Immature natural killer cell (primary cell): Measurements from ENCODE around the gene SLC38A5. TPM values are rescaled to one million over a fixed set of nuclear protein-coding genes. Genes with fewer than 3 reads are reported as not detected.
"Not testable (repeated sequence)": the region's sequence is repeated elsewhere in the genome, so short reads cannot be mapped to it uniquely, and the experiment has no call there.

Source experiments
- DNase-seq, 3 donors: peaks; one replicate each; pipeline ENCODE4 v3.0.0; 2022; ENCODE audit warnings: mixed read lengths in 1 of 3
- H3K27ac Mint-ChIP-seq, 6 donors: one replicate each; pipeline ENCODE4 v1.8.0; 2020; ENCODE audit warnings: mixed read lengths in 6 of 6, mild to moderate bottlenecking in 5 of 6, inconsistent platforms in 4 of 6, moderate library complexity in 3 of 6
- H3K27me3 Mint-ChIP-seq, 3 donors: one replicate each; pipeline ENCODE4 v1.8.0; 2020 to 2021; ENCODE audit warnings: low read depth in 3 of 3, mild to moderate bottlenecking in 3 of 3, mixed read lengths in 3 of 3, moderate library complexity in 3 of 3, inconsistent platforms in 1 of 3
- H3K36me3 Mint-ChIP-seq, 3 donors: one replicate each; pipeline ENCODE4 v1.8.0; 2020; ENCODE audit warnings: mixed read lengths in 3 of 3, inconsistent platforms in 2 of 3, mild to moderate bottlenecking in 2 of 3
- H3K4me1 Mint-ChIP-seq, 2 donors: one replicate each; pipeline ENCODE4 v1.8.0; 2020; ENCODE audit warnings: inconsistent platforms in 2 of 2, mild to moderate bottlenecking in 2 of 2, mixed read lengths in 2 of 2, moderate library complexity in 1 of 2
- H3K4me3 Mint-ChIP-seq, 5 donors: one replicate each; pipeline ENCODE4 v1.8.0; 2020; ENCODE audit warnings: mild to moderate bottlenecking in 5 of 5, mixed read lengths in 5 of 5, inconsistent platforms in 3 of 5, moderate library complexity in 3 of 5
- H3K9me3 Mint-ChIP-seq, 6 donors: one replicate each; pipeline ENCODE4 v1.8.0; 2020; ENCODE audit warnings: mild to moderate bottlenecking in 6 of 6, mixed read lengths in 6 of 6, inconsistent platforms in 4 of 6, moderate library complexity in 3 of 6
- polyA plus RNA-seq, 3 donors: library from polyadenylated mRNA; unstranded; fragments of 300-500 nt; fragmentation: Illumina TruSeq; gene quantifications; one replicate each; pipeline ENCODE4 v1.2.3, GENCODE V29; 2021

The SLC38A5 gene
- polyA plus RNA-seq, 3 donors from 2014 or later, result 24.3 to 48.0 (median 26.5) TPM

DNA sequence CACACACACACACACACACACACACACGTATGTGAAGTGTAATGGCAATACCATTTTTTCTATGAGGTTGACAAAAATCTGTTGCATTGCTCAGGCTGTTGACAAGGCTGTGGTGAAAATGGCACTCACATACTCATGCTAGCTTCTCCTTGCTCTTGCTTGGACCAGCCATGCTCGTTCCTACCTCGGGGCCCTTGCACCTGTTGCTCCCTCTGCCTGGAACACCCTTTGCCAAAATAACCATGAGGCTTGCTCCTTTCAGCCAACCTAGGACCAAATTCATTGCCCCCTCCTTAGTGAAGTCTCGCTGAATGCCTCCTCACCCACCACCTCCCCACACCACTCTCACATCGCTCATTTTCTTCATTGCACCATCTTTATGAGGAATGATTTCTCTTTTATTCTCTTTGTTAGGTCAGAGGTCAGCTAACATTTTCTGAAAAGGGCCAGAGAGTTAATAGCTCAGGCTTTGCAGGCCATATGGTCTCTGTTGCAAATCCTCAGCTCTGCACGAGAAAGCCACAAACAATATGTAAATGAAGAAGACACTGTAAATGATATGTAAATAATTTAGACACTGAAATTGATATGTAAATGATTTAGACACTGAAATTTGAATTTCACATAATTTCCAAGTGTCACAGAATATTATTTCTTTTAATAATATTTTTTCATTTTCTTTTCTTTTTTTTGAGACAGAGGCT, 13.3 kb downstream of the SLC38A5 start:
- Mint-ChIP-seq H3K4me1 (no peaks in the 10 kb centered on the region), H3K36me3 (peaks cover 0 to 9% (median 6%) of the 10 kb centered on the region in 3 donors), H3K4me3 (no peak overlapping the region), H3K9me3 (no peaks in the 10 kb centered on the region), H3K27me3 (peaks cover 1 to 3% (median 3%) of the 10 kb centered on the region in 3 donors), H3K27ac (no peak overlapping the region)
- DNase-seq, result no peak

DNA sequence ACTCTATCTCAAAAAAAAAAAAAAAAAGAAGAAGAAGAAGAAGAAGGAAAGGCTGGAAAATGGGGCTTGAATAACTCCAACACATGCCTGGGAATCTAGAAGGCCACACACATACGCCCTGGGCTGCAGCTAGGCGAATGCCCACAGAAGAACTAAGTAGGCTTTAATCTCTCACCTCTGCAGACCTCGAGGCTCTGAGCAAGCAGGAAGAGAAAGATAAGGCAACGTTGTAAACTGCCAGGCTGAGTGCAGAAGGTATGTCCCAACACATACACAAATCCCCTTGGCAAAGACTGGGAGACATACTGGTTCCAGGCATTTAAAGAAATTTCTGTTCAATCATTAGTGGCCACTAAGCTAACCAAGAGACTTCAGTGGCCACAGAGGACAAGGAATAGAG, 18.4 kb downstream of the SLC38A5 start:
- H3K4me1 Mint-ChIP-seq, result no peaks in the 10 kb centered on the region
- peaks cover 0 to 5% (median 1%) of the 10 kb centered on the region in 3 donors for H3K27me3 Mint-ChIP-seq
- no peak overlapping the region for H3K27ac Mint-ChIP-seq
- H3K36me3 Mint-ChIP-seq, result no peaks in the 10 kb centered on the region
- H3K9me3 Mint-ChIP-seq, result no peaks in the 10 kb centered on the region
- H3K4me3 Mint-ChIP-seq, result no peak overlapping the region
- no peak for DNase-seq

DNA sequence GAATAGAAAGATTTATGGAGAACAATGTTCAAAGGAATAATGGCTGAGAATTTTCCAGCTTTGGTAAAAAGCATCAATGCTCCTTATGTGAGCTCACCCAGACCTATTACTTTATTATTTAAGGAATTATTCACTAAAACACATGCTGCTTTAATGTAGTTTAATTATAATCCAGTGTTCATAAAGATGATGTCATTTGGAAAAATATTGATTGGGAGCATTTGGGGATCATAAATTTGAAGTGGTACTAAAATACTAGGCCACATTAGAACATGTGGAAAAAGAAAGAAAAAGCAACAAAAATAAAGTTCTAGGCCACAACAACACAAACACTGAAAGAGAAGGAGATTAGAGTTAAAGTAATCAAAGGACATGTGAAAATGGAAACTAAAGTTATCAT, 20.0 kb downstream of the SLC38A5 start:
- Mint-ChIP-seq H3K36me3 (no peaks in the 10 kb centered on the region), H3K27me3 (peaks cover 1 to 5% (median 2%) of the 10 kb centered on the region in 3 donors), H3K27ac (no peak overlapping the region), H3K4me3 (no peak overlapping the region), H3K4me1 (no peaks in the 10 kb centered on the region), H3K9me3 (no peaks in the 10 kb centered on the region)
- no peak for DNase-seq

DNA sequence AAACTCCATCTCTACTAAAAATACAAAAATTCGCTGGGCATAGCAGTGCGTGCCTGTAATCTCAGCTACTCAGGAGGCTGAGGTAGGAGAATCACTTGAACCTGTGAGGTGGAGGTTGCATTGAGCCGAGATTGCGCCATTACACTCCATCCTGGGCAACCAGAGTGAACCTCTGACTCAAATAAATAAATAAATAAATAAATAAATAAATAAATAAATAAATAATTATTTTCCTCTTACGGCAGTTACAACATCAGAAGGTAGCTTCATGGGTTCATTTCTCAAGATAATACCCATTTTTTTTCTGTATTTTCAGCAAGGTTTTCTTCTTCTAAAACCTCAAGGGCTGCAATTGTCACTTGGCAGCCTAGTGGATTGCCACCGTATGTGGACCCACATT, 22.9 kb downstream of the SLC38A5 start:
- not testable (repeated sequence) for H3K4me1 Mint-ChIP-seq, H3K9me3 Mint-ChIP-seq, H3K4me3 Mint-ChIP-seq, H3K27ac Mint-ChIP-seq, H3K36me3 Mint-ChIP-seq, DNase-seq, H3K27me3 Mint-ChIP-seq

DNA sequence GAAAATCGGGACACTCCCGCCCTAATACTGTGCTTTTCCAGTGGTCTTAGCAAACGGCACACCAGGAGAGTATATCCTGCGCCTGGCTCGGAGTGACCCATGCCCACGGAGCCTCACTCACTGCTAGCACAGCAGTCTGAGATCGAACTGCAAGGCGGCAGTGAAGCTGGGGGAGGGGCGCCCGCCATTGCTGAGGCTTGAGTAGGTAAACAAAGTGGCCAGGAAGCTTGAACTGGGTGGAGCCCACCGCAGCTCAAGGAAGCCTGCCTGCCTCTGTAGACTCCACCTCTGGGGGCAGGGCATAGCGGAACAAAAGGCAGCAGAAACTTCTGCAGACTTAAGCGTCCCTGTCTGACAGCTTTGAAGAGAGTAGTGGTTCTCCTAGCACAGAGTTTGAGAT, 36.3 kb downstream of the SLC38A5 start:
- H3K4me1 Mint-ChIP-seq, H3K36me3 Mint-ChIP-seq, H3K9me3 Mint-ChIP-seq, H3K27ac Mint-ChIP-seq, DNase-seq, H3K27me3 Mint-ChIP-seq: not testable (repeated sequence)
- peak overlapping the region in 1 of 5 donors; percentile 32 for H3K4me3 Mint-ChIP-seq

DNA sequence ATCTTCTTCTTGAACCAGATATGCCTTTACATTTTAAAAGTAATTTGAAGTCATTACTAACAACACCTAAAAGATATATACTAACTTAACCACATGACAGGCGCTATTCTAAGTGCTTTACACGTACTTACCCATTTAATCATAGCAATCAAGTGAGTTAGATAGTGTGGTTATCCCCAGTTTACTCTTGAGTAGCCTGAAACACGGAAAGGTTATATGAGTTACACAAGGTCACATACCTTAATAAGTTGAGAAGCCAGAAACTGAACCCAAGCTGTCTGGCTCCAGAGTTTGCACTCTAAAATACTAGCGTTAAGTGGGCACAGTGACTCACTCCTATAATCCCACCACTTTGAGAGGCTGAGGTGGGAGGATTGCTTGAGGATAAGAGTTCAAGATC, 39.9 kb downstream of the SLC38A5 start:
- H3K27me3 Mint-ChIP-seq, H3K36me3 Mint-ChIP-seq, H3K9me3 Mint-ChIP-seq, H3K4me1 Mint-ChIP-seq, H3K4me3 Mint-ChIP-seq, H3K27ac Mint-ChIP-seq, DNase-seq: not testable (repeated sequence)

DNA sequence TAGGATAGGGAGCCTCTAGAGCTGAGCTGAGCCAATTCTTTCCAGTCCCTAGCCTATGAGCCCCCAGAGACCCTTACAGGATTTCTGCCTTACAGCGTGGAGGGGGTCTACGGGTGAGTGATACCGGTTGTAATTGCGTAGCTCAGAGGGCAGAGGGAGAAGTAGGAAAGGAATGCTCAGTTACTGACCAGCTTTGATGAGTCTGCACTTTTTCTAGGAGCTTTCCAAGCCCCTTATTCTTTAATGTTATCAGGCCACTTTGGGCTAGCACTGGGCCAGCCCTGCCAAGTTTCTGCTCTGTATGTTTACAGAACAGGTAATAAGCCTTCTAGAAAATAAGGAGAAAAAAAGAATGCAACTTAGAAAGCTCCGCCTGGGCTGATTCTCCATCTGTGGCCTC, 40.5 kb downstream of the SLC38A5 start:
- H3K4me3 Mint-ChIP-seq, DNase-seq, H3K9me3 Mint-ChIP-seq: not testable (repeated sequence)

DNA sequence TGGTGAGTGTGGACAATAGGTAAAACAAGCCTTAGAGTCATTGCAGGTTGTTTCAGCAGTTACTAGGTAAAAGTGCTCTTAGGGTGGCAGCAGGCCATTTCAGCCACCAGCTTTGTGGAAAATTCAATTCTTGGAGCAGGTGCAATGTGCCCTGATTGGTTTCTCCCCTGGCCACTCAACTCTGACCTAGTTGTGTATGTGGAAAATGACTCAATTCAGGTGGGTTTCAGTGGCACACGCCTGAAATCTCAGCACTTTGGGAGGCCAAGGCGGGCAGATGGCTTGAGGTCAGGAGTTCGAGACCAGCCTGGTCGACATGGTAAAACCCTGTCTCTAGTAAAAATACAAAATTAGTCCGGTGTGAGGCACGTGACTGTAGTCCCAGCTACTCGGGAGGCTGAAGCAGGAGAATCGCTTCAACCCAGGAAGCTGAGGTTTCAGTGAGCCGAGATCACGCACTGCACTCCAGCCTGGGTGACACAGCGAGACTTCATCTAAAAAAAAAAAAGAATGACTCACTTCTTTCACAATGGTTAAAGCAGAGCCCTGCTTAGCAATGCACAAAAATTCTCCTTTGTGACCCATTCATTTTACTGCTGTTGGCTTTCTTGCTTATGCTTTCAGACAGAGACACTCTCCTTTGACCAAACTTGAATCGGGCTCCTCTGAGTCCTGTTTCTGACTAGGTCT, 42.9 kb downstream of the SLC38A5 start:
- H3K4me3 Mint-ChIP-seq, H3K36me3 Mint-ChIP-seq, H3K9me3 Mint-ChIP-seq, H3K4me1 Mint-ChIP-seq, H3K27me3 Mint-ChIP-seq, DNase-seq, H3K27ac Mint-ChIP-seq: not testable (repeated sequence)

More for the DNA sequence above, 40.5 kb downstream of the SLC38A5 start:
- H3K36me3 Mint-ChIP-seq, H3K27ac Mint-ChIP-seq, H3K4me1 Mint-ChIP-seq, H3K27me3 Mint-ChIP-seq: not testable (repeated sequence)

DNA sequence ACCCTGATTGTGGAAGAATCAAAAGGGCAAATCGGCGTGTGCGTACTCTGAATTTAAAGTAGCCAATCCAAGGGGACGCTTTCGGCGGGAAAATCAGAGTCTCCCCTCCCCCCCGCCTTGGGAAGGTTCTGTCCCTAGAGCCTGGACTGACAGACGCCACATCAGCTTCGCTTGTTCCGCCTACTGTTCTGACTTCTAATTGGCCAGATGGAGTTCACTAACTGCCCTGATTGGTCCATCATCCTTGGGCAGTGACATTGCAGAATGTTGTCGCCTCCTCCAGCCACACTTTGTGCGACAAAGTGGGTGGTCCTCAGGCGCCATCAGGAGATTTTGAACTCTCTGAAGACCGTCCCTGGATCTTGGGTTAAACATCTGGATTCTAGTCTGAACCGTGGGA, 58.2 kb downstream of the SLC38A5 start, which contains the start of gene SSX4B:
Gene SSX4B, minus strand, starts transcription at position 101 of the 400 bp plus-strand sequence. CDS start 588 bp downstream, outside the sequence.
- H3K27me3 Mint-ChIP-seq, H3K9me3 Mint-ChIP-seq, H3K4me3 Mint-ChIP-seq, DNase-seq, H3K36me3 Mint-ChIP-seq, H3K4me1 Mint-ChIP-seq, H3K27ac Mint-ChIP-seq: not testable (repeated sequence)

Other genes starting within 250 kb of the SLC38A5 start
- gene SSX1, start 214.9 kb downstream of the SLC38A5 start, polyA plus RNA-seq, result not detected
- not detected for gene SSX3, start 113.6 kb downstream of the SLC38A5 start, polyA plus RNA-seq
- not detected for gene SSX4, start 86.7 kb downstream of the SLC38A5 start, polyA plus RNA-seq
- not detected for gene SSX4B, start 58.3 kb downstream of the SLC38A5 start, polyA plus RNA-seq
- 100 to 1,000 TPM in 1 of 3 donors, 10 to 100 TPM in 2; 73.5 to 115 (median 85.0) TPM for gene FTSJ1, start 5.9 kb upstream of the SLC38A5 start, polyA plus RNA-seq
- gene PORCN, start 38.7 kb upstream of the SLC38A5 start, polyA plus RNA-seq, result 10 to 100 TPM; 13.1 to 29.8 (median 18.1) TPM
- gene EBP, start 51.5 kb upstream of the SLC38A5 start, polyA plus RNA-seq, result 100 to 1,000 TPM; 184 to 314 (median 233) TPM
- gene TBC1D25, start 69.5 kb upstream of the SLC38A5 start, polyA plus RNA-seq, result 10 to 100 TPM; 20.0 to 34.9 (median 30.6) TPM
- 100 to 1,000 TPM; 251 to 286 (median 252) TPM for gene RBM3, start 104.2 kb upstream of the SLC38A5 start, polyA plus RNA-seq
- gene WDR13, start 127.2 kb upstream of the SLC38A5 start, polyA plus RNA-seq, result 10 to 100 TPM; 67.1 to 78.1 (median 75.4) TPM
- 10 to 100 TPM; 15.2 to 43.0 (median 18.3) TPM for gene WAS, start 213.5 kb upstream of the SLC38A5 start, polyA plus RNA-seq
- gene SUV39H1, start 226.5 kb upstream of the SLC38A5 start, polyA plus RNA-seq, result 10 to 100 TPM; 13.0 to 18.5 (median 16.4) TPM